GM19239 (cell line): ENCODE results near the gene IMP4.

Source experiments
- DNase-seq: peaks from one replicate; pipeline ENCODE4 v3.0.0; 2011; ENCODE audit warnings: low spot score; ENCODE audit not compliant: insufficient read length
- FAIRE-seq: peaks from 2 replicates; lab custom pipeline; 2011; peaks lifted over from hg19 to GRCh38; lab: Jason Lieb, UNC

The IMP4 gene

GRCh38 chr2:130355172-130355577 is 12.5 kb downstream of the IMP4 start:
- no peak for DNase-seq
- no peak for FAIRE-seq

GRCh38 chr2:130355578-130356431 is 13.1 kb downstream of the IMP4 start, which contains the start of gene PTPN18:
Gene PTPN18, plus strand, starts transcription at chr2:130356056. Its CDS starts 52 bp downstream, at chr2:130356108.
- DNase-seq (peak; percentile 65), FAIRE-seq (peak; percentile 59)

GRCh38 chr2:130357864-130358263 is 15.2 kb downstream of the IMP4 start:
- FAIRE-seq (no peak), DNase-seq (no peak)

- no peak for FAIRE-seq
- DNase-seq, result no peak
These were observed 16.0 kb downstream of the IMP4 start for GRCh38 chr2:130358420-130359350.

- FAIRE-seq, result no peak
- DNase-seq, result no peak
These were observed 16.8 kb downstream of the IMP4 start for GRCh38 chr2:130359466-130359865.

- DNase-seq (no peak), FAIRE-seq (no peak)
These were observed 20.8 kb downstream of the IMP4 start for GRCh38 chr2:130363479-130363878.

GRCh38 chr2:130365075-130365474 is 22.4 kb downstream of the IMP4 start:
- FAIRE-seq, result no peak
- DNase-seq, result no peak

GRCh38 chr2:130365963-130366362 is 23.3 kb downstream of the IMP4 start:
- DNase-seq, result no peak
- no peak for FAIRE-seq

- FAIRE-seq, result no peak
- DNase-seq, result no peak
These were observed 24.0 kb downstream of the IMP4 start for GRCh38 chr2:130366720-130367119.

GRCh38 chr2:130368786-130369185 is 26.1 kb downstream of the IMP4 start:
- DNase-seq (no peak), FAIRE-seq (no peak)

GRCh38 chr2:130369311-130369964 is 26.7 kb downstream of the IMP4 start:
- DNase-seq (no peak), FAIRE-seq (no peak)

- no peak for FAIRE-seq
These were observed 27.3 kb downstream of the IMP4 start for GRCh38 chr2:130369965-130370341.

GRCh38 chr2:130370490-130370889 is 27.8 kb downstream of the IMP4 start:
- DNase-seq, result no peak
- no peak for FAIRE-seq

More at GRCh38 chr2:130369965-130370341, 27.3 kb downstream of the IMP4 start:
- DNase-seq, result no peak

GRCh38 chr2:130371723-130372054 is 29.0 kb downstream of the IMP4 start:
- FAIRE-seq (peak; percentile 69), DNase-seq (no peak)

GRCh38 chr2:130372055-130372832 is 29.5 kb downstream of the IMP4 start:
- peak; percentile 73 for DNase-seq
- peak; percentile 83 for FAIRE-seq

GRCh38 chr2:130372833-130373807 is 30.4 kb downstream of the IMP4 start:
- no peak for DNase-seq
- no peak for FAIRE-seq

GRCh38 chr2:130373808-130374365 is 31.2 kb downstream of the IMP4 start:
- DNase-seq (no peak), FAIRE-seq (no peak)

GRCh38 chr2:130374587-130375290 is 32.0 kb downstream of the IMP4 start:
- FAIRE-seq, result no peak

More at GRCh38 chr2:130374587-130375290, 32.0 kb downstream of the IMP4 start:
- DNase-seq, result no peak
